Loucy (cell line): Measurements from ENCODE around the gene WDR26.
"Not testable (repeated sequence)": the region's sequence is repeated elsewhere in the genome, so short reads cannot be mapped to it uniquely, and the experiment has no call there.

Source experiments
- H2AFZ ChIP-seq: fragments of 200-600 bp; sonication (generic); 2 replicates; pipeline ENCODE4 v1.6.0; 2016; ENCODE audit warnings: antibody characterized with exemption, mild to moderate bottlenecking, low read length, moderate library complexity
- H3F3A ChIP-seq: fragments of 200-600 bp; 2 replicates; pipeline ENCODE4 v1.6.0; 2016; ENCODE audit warnings: antibody characterized with exemption, low read depth, mild to moderate bottlenecking
- H3K27me3 ChIP-seq: fragments of 200-600 bp; sonication (generic); 2 replicates; pipeline ENCODE4 v1.6.1; 2014; ENCODE audit warnings: low read length, mild to moderate bottlenecking; ENCODE audit not compliant: insufficient read depth, poor library complexity, severe bottlenecking
- H3K36me3 ChIP-seq: fragments of 200-600 bp; sonication (generic); 2 replicates; pipeline ENCODE4 v1.6.1; 2016; ENCODE audit warnings: low read length; ENCODE audit not compliant: insufficient read depth
- H3K4me1 ChIP-seq: fragments of 200-600 bp; sonication (generic); 2 replicates; pipeline ENCODE4 v1.5.1; 2014; ENCODE audit warnings: low read length, mild to moderate bottlenecking; ENCODE audit not compliant: insufficient read depth, poor library complexity, severe bottlenecking
- H3K4me2 ChIP-seq: fragments of 200-600 bp; sonication (generic); 2 replicates; pipeline ENCODE4 v1.6.0; 2014; ENCODE audit warnings: antibody characterized with exemption, low read length, low read depth, mild to moderate bottlenecking; ENCODE audit not compliant: poor library complexity, severe bottlenecking
- H3K4me3 ChIP-seq: fragments of 200-600 bp; sonication (generic); 2 replicates; pipeline ENCODE4 v1.5.1; 2014; ENCODE audit warnings: low read length, mild to moderate bottlenecking, mixed read lengths; ENCODE audit not compliant: poor library complexity, severe bottlenecking
- H3K79me2 ChIP-seq: fragments of 200-600 bp; sonication (generic); 2 replicates; pipeline ENCODE4 v1.6.1; 2014; ENCODE audit warnings: low read length; ENCODE audit not compliant: insufficient read depth
- H3K9ac ChIP-seq: fragments of 200-600 bp; sonication (generic); 2 replicates; pipeline ENCODE4 v1.6.0; 2014; ENCODE audit warnings: mild to moderate bottlenecking, low read depth, low read length, moderate library complexity; ENCODE audit not compliant: poor library complexity, severe bottlenecking
- H3K9me2 ChIP-seq: fragments of 200-600 bp; sonication (generic); replicated peaks from 2 replicates; pipeline ENCODE4 v1.6.1; 2016; ENCODE audit warnings: low read depth, low read length, mixed read lengths
- H3K9me3 ChIP-seq: fragments of 200-600 bp; sonication (generic); 2 replicates; pipeline ENCODE4 v1.6.1; 2014; ENCODE audit warnings: mild to moderate bottlenecking, antibody characterized with exemption, low read length, low read depth; ENCODE audit not compliant: insufficient read depth
- H4K20me1 ChIP-seq: fragments of 200-600 bp; sonication (generic); 2 replicates; pipeline ENCODE4 v1.6.0; 2014; ENCODE audit warnings: antibody characterized with exemption, low read length, mild to moderate bottlenecking; ENCODE audit not compliant: insufficient read depth, poor library complexity, severe bottlenecking
- EZH2phosphoT487 ChIP-seq: fragments of 200-600 bp; IDR thresholded peaks from 2 replicates; pipeline ENCODE4 v1.6.1; 2018; ENCODE audit warnings: antibody characterized with exemption, mild to moderate bottlenecking, moderate library complexity, borderline replicate concordance
- TF ChIP-seq, protein P1 (sequence below): fragments of 200-600 bp; sonication (generic); conservative IDR thresholded peaks from 2 replicates; pipeline ENCODE4 v1.5.1; 2014; ENCODE audit warnings: mild to moderate bottlenecking, antibody characterized with exemption, low read length

The WDR26 gene

GRCh38 chr1:224356685-224357625, 77.6 kb downstream of the WDR26 start, which contains the start of gene CNIH4:
TSS of gene CNIH4 (plus strand) at chr1:224356879. CDS start at chr1:224356925, 46 bp downstream.
- peak within 1 kb of the TSS; percentile 94 for H3K4me2 ChIP-seq
- H3K79me2 ChIP-seq: peaks cover 48% of the 10 kb centered on the region
- peaks cover 18% of the 10 kb centered on the region for H4K20me1 ChIP-seq
- peaks cover 25% of the 10 kb centered on the region for H3K4me1 ChIP-seq
- no peaks in the 10 kb centered on the region for H3K9me3 ChIP-seq
- TF ChIP-seq EZH2phosphoT487: no peak
- TF ChIP-seq, protein P1, sequence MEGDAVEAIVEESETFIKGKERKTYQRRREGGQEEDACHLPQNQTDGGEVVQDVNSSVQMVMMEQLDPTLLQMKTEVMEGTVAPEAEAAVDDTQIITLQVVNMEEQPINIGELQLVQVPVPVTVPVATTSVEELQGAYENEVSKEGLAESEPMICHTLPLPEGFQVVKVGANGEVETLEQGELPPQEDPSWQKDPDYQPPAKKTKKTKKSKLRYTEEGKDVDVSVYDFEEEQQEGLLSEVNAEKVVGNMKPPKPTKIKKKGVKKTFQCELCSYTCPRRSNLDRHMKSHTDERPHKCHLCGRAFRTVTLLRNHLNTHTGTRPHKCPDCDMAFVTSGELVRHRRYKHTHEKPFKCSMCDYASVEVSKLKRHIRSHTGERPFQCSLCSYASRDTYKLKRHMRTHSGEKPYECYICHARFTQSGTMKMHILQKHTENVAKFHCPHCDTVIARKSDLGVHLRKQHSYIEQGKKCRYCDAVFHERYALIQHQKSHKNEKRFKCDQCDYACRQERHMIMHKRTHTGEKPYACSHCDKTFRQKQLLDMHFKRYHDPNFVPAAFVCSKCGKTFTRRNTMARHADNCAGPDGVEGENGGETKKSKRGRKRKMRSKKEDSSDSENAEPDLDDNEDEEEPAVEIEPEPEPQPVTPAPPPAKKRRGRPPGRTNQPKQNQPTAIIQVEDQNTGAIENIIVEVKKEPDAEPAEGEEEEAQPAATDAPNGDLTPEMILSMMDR: no peak
- H2AFZ ChIP-seq: peak within 1 kb of the TSS; percentile 84
- no peaks in the 10 kb centered on the region for H3F3A ChIP-seq
- H3K9ac ChIP-seq: peak within 1 kb of the TSS; percentile 72
- H3K9me2 ChIP-seq: no peaks in the 10 kb centered on the region
- no peaks in the 10 kb centered on the region for H3K36me3 ChIP-seq
- no peaks in the 10 kb centered on the region for H3K27me3 ChIP-seq
- H3K4me3 ChIP-seq: peak within 1 kb of the TSS; percentile 85

DNA sequence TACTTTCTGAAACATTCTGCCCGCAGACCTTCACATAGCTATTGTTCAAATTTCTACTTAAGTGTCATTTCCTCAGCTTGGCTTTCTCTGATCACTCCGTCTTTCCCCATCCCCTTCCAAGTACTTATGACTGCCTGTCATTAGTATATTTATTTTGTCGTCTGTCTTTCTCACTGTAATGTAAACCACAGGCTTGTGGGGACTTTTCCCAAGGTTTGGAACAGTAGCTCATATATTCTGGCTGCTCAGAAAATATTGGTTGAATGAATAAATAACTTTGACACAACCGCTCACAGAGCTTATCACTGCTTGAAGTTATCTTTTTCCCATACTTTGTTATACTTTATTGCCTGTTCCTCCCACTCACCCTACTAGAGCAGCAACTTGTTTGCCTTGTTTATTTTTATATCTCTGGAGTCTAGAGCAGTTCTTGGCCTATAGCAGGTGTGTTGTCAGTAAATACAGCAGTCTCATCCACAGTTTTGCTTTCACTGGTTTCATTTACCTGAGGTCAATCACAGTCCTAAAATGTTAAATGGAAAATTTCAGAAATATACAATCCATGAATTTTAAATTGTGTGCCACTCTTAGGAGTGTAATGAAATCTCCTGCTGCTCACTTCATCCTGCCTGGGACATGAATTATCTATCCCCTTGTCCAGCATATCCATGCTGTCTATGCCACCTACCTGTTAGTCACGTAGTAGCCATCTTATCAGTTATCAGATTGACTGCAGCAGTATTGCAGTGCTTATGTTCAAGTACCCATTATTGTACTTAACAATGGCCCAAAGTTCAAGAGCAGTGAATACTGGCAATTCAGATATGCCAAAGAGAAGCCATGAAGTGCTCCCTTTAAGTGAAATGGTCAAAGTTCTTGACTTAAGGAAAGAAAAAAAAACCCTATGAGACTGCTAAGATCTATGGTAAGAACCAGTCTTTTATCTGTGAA, 80.3 kb downstream of the WDR26 start:
- no peak overlapping the region for H3K4me2 ChIP-seq
- H3K9ac ChIP-seq: no peak overlapping the region
- H3K4me3 ChIP-seq: no peak overlapping the region
- no peak overlapping the region for H2AFZ ChIP-seq
- peaks cover 25% of the 10 kb centered on the region for H3K79me2 ChIP-seq
- H4K20me1 ChIP-seq: peaks cover 12% of the 10 kb centered on the region
- no peaks in the 10 kb centered on the region for H3K36me3 ChIP-seq
- H3K9me2 ChIP-seq: no peaks in the 10 kb centered on the region
- TF ChIP-seq, protein P1: no peak
- TF ChIP-seq EZH2phosphoT487: no peak
- no peaks in the 10 kb centered on the region for H3F3A ChIP-seq
- peaks cover 14% of the 10 kb centered on the region for H3K4me1 ChIP-seq
- H3K27me3 ChIP-seq: no peaks in the 10 kb centered on the region
- no peaks in the 10 kb centered on the region for H3K9me3 ChIP-seq

DNA sequence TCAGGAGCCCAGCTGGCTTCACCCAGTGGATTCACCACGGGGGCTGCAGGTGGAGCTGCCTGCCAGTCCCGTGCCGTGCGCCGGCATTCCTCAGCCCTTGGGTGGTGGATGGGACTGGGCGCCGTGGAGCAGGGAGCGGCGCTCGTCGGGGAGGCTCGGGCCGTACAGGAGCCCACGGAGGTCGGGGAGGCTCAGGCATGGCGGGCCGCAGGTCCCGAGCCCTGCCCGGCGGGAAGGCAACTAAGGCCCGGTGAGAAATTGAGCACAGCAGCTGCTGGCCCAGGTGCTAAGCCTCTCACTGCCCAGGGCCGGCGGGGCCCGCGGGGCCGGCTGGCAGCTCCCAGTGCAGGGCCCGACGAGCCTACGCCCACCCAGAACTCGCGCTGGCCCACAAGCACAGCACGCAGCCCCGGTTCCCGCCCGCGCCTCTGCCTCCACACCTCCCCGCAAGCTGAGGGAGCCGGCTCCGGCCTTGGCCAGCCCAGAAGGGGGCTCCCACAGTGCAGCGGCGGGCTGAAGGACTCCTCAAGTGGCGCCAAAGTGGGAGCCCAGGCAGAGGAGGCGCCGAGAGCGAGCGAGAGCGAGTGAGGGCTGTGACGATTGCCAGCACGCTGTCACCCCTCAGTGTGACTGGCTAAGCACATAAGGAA, 82.0 kb downstream of the WDR26 start:
- not testable (repeated sequence) for H3K79me2 ChIP-seq, H3K4me3 ChIP-seq, H3K9me2 ChIP-seq, H3K9me3 ChIP-seq, H3K27me3 ChIP-seq, H2AFZ ChIP-seq, H3K36me3 ChIP-seq, H3K4me2 ChIP-seq, H3K4me1 ChIP-seq, H3K9ac ChIP-seq, H3F3A ChIP-seq, H4K20me1 ChIP-seq

DNA sequence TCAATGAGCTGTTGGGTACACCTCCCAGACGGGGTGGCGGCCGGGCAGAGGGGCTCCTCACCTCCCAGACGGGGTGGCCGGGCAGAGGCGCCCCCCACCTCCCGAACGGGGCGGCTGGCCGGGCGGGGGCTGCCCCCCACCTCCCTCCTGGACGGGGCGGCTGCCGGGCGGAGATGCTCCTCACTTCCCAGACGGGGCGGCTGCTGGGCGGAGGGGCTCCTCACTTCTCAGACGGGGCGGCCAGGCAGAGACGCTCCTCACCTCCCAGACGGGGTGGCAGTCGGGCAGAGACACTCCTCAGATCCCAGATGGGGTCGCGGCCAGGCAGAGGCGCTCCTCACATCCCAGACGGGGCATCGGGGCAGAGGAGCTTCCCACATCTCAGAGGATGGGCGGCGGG, 84.9 kb downstream of the WDR26 start:
- not testable (repeated sequence) for H4K20me1 ChIP-seq, H3K9ac ChIP-seq, H3K36me3 ChIP-seq, H2AFZ ChIP-seq, H3K9me2 ChIP-seq, H3K4me1 ChIP-seq, H3K27me3 ChIP-seq, H3K9me3 ChIP-seq, H3K4me2 ChIP-seq, H3K4me3 ChIP-seq, H3F3A ChIP-seq, H3K79me2 ChIP-seq
